ENCODE results near the gene IFNE. TPM values are rescaled to one million over a fixed set of nuclear protein-coding genes. Genes with fewer than 3 reads are reported as not detected.

Gene IFNE
- total RNA-seq: under 0.01 TPM

- DNase-seq (ENCODE audit: low spot score in 2 of 2) (no peak), FAIRE-seq (no peak)
These were observed at the start of gene IFNE for GRCh38 chr9:21482213-21482612. IFNE (minus strand) TSS chr9:21482313; CDS start chr9:21481694, 619 bp downstream.

DNA sequence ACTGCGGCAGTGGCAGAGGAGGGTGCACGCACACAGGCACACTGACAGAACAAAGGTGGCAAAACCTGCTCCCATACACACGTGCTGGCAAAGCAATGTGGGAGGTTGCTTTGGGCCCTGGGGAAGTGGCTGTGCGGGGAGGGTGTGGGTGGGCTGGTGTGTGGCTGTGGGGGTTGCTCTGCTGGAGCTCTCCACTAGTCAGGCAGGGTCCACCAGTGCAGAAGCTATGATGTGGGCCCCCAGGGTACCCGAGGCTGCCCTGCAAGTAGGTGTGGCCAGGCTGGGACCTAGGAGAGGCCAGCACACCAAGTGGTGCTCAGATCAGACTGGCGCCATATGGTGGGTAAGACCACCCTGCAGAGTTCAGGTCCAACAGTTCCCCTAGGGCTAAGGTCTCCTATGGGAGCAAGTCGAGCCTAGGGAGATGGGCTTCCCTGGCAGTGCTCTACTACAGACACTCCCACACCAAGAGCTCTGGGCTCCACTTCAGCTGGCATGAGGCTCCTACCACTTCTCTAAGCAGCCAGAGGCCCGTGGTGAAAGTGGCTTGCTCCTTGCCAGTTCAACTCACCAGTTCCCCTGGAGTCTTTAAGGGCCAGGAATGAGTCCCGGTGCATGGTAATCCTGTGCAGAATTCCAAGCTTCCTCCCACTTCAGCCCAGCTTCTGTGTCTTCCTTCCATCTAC is 46.2 kb upstream of the IFNE start:
- DNase-seq (ENCODE audit: low spot score in 2 of 2) (no peak), FAIRE-seq (no peak)

DNA sequence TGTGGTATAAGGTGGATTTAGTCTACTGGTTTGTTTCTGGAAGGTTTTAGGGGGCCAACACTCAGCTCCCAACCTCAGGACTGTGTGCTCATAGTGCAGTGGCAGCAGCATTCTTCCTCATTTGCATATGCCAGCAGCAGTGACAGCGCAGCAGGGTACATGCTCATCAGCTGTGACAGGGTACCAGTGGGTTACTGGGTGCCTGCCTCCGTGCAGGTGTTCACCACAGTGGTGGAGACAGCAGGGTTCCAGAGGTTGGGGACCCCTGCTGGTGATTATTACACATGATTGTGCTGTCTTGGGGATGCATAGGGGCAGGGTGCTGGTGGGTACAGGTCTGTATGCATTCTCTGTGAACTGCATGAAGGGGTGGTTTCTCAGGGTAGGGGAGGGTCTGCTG is 45.5 kb upstream of the IFNE start:
- DNase-seq (ENCODE audit: low spot score in 2 of 2): no peak
- FAIRE-seq: no peak

GRCh38 chr9:21525174-21525573 is 43.1 kb upstream of the IFNE start:
- FAIRE-seq (no peak), DNase-seq (ENCODE audit: low spot score in 2 of 2) (no peak)

DNA sequence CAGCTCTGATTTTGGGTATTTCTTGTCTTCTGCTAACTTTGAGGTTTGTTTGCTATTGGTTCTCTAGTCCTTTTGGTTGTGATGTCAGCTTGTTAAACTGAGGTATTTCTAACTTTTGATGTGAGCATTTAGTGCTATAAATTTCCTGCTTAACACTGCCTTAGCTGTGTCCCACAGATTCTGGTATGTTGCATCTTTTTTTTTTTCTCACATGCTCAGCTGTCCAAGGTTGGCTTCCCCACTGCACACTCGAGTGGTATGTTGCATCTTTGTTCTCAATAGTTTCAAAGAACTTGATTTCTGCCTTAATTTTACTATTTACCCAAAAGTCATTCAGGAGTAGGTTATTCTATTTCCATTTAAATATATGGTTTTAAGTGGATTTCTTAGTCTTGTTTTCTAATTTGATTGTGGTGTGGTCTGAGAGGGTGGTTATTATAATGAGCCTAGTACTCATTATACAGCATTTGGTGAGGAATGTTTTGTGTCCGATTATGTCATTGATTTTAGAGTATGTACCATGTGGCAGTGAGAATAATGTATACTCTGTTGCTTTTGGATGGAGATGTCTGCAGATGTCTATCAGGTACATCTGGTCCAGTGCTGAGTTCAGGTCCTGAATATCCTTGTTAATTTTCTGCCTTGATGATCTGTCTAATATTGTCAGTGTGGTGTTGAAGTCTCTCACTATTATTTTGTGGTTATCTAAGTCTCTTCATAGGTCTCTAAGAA is 42.2 kb upstream of the IFNE start:
- FAIRE-seq: no peak
- no peak for DNase-seq (ENCODE audit: low spot score in 2 of 2)

- no peak for FAIRE-seq
These were observed 41.2 kb upstream of the IFNE start for GRCh38 chr9:21523021-21524014.

GRCh38 chr9:21522348-21522747 is 40.2 kb upstream of the IFNE start:
- DNase-seq (ENCODE audit: low spot score in 2 of 2) (no peak), FAIRE-seq (no peak)

More at GRCh38 chr9:21523021-21524014, 41.2 kb upstream of the IFNE start:
- no peak for DNase-seq (ENCODE audit: low spot score in 2 of 2)

- DNase-seq (ENCODE audit: low spot score in 2 of 2) (no peak), FAIRE-seq (no peak)
These were observed 39.3 kb upstream of the IFNE start for GRCh38 chr9:21521448-21521847.

- DNase-seq (ENCODE audit: low spot score in 2 of 2): no peak
- FAIRE-seq: no peak
These were observed 38.6 kb upstream of the IFNE start for GRCh38 chr9:21520501-21521228.

GRCh38 chr9:21519855-21520434 is 37.8 kb upstream of the IFNE start:
- DNase-seq (ENCODE audit: low spot score in 2 of 2): no peak
- FAIRE-seq: no peak

GRCh38 chr9:21516796-21517195 is 34.7 kb upstream of the IFNE start:
- no peak for DNase-seq (ENCODE audit: low spot score in 2 of 2)
- FAIRE-seq: no peak

- DNase-seq (ENCODE audit: low spot score in 2 of 2): no peak
- FAIRE-seq: no peak
These were observed 31.3 kb upstream of the IFNE start for GRCh38 chr9:21513431-21513830.

- no peak for DNase-seq (ENCODE audit: low spot score in 2 of 2)
- peak; percentile 74 for FAIRE-seq
These were observed 28.7 kb upstream of the IFNE start for GRCh38 chr9:21510806-21511205.

- no peak for FAIRE-seq
These were observed 25.3 kb upstream of the IFNE start for GRCh38 chr9:21507483-21507790.

DNA sequence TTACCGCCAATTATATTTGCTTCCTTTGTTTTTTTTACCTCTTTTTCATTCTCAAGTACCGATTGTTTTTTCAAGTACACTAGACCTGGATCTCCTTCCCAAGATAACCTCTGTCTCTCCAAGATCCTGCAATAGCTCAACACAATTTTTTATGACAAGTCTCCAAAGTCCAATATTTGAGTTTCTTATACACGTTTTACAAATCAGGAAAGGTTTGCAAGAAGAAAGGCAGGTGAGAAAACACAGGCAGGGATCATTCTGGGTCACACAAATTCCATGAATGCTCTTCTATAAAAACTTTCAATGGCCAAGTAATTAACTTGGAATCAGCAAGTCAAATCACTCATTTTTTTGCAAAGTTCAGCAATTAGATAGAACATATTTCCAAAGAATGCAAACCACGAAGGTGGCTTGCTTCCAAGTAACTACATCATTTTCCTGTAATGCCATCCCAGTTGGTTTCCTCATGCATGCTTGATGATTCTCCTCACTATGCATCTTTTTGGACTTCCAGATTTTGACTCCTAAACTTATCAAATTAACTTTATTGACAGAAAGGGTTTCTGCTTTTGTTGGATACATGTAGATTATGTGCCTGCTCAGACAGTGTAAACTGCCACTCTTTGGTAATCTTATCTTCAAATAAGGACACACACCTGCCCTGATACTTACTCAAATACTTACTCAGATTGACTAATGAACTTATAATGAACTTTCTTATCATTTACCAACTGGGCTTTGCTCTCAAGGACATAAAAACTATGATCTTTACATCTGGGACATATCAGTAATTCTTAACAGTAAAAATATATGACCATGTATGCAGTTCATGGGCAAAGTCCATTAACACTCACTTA is 24.7 kb upstream of the IFNE start:
- no peak for DNase-seq (ENCODE audit: low spot score in 2 of 2)

More at GRCh38 chr9:21507483-21507790, 25.3 kb upstream of the IFNE start:
- no peak for DNase-seq (ENCODE audit: low spot score in 2 of 2)

GRCh38 chr9:21505425-21506179 is 23.5 kb upstream of the IFNE start:
- no peak for DNase-seq (ENCODE audit: low spot score in 2 of 2)
- no peak for FAIRE-seq

More for the DNA sequence above, 24.7 kb upstream of the IFNE start:
- no peak for FAIRE-seq

DNA sequence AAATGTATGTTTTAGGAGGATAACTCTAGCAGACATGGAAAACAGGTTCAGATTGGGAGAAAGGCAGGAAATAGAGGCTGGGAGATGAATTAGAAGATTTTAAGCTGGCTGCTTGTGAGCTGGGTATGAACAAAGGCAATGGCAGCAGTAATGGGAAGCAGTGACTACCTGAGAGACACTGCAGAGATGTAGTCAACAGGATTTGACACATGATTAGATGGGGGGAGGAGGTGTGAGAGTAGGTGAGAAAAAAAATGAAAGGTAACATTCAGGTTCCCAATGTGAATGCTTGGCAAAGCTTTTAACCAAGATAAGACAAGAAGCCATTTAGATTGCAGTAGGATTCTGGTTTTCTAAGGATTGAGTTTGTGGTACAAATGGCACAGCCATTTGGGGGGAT is 22.8 kb upstream of the IFNE start:
- no peak for FAIRE-seq
- no peak for DNase-seq (ENCODE audit: low spot score in 2 of 2)

DNA sequence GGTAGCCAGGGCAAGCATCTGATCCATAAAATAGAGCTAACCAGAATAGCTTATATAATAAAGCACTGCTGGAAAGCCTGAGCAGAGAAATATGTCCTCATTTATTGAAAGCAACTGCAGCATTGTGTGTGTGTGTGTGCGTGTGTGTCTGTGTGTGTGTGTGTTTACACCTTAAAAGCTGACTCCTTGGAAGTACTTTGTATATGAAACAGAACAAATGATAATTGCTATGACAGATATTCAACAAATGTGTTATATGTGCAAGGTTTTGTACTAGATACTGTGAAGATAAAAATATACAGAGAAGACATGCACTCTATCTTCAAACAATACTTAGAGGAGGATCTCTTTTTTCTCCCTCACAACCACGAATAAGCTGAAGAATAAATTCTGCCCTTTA is 22.0 kb upstream of the IFNE start:
- DNase-seq (ENCODE audit: low spot score in 2 of 2): no peak
- FAIRE-seq: no peak
